Mammary epithelial cell (primary cell): ENCODE data around the gene HES4.

Experiments used
- EZH2 ChIP-seq: IDR thresholded peaks from 2 replicates; pipeline ENCODE4 v1.6.1; 2012; ENCODE audit warnings: low read length, inconsistent platforms, borderline replicate concordance
- TF ChIP-seq, protein P1 (sequence below), 2 donors: IDR thresholded peaks in 1 of 2; conservative IDR thresholded peaks in 1 of 2; 2 replicates each; pipeline ENCODE4 v1.5.1; 2011 to 2012; ENCODE audit warnings: inconsistent platforms in 2 of 2, low read length in 2 of 2, mild to moderate bottlenecking in 2 of 2, control low read depth in 1 of 2, low read depth in 1 of 2; ENCODE audit not compliant: insufficient read depth in 1 of 2; ENCODE audit errors: extremely low read depth in 1 of 2

DNA sequence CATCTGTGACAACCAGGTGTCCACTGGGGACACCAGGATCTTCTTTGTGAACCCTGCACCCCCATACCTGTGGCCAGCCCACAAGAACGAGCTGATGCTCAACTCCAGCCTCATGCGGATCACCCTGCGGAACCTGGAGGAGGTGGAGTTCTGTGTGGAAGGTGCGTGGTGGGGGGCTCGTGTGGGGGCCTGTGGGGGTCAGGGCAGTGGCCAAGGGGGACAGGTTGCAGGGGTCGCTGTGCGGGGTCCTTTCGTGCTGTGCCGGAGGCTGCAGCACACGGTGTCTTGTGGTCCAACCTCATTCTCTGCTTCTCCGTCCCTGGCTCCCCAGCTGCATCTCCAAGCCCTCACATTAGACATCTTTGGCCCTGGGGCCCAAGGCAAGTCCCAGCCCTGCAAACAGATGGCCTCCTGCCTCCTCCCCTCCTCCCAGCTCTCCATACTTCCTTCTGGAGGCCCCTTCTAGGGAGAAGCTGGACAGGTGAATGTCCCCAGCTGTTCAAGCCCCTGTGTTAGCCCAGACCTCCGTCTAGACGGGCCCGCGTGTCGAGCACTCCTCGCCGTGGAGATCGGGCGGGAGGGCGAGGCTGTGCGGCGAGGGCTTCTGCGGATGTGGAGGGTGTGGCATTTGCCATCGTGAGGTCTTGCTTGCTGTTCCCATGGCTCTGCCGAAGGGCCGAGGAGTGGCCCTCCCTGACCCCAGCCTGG is 22.6 kb upstream of the HES4 start:
- TF ChIP-seq, protein P1, sequence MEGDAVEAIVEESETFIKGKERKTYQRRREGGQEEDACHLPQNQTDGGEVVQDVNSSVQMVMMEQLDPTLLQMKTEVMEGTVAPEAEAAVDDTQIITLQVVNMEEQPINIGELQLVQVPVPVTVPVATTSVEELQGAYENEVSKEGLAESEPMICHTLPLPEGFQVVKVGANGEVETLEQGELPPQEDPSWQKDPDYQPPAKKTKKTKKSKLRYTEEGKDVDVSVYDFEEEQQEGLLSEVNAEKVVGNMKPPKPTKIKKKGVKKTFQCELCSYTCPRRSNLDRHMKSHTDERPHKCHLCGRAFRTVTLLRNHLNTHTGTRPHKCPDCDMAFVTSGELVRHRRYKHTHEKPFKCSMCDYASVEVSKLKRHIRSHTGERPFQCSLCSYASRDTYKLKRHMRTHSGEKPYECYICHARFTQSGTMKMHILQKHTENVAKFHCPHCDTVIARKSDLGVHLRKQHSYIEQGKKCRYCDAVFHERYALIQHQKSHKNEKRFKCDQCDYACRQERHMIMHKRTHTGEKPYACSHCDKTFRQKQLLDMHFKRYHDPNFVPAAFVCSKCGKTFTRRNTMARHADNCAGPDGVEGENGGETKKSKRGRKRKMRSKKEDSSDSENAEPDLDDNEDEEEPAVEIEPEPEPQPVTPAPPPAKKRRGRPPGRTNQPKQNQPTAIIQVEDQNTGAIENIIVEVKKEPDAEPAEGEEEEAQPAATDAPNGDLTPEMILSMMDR (conservative IDR thresholded peaks at IDR 0.05 in 1 of 2, IDR thresholded peaks at IDR 0.05 in 1 of 2; ENCODE audit: extremely low read depth in 1 of 2, insufficient read depth in 1 of 2, low read depth in 1 of 2, low read length in 2 of 2), result no peak
- TF ChIP-seq EZH2, result no peak
